ENCODE measurements around the gene LMOD3. TPM values are rescaled to one million over a fixed set of nuclear protein-coding genes. Genes with fewer than 3 reads are reported as not detected.

LMOD3 gene
- total RNA-seq, 2 donors from 2014 or later: 0.11 TPM; not detected in 1

- H3K27me3 ChIP-seq: no peaks in the 10 kb centered on the region
- no peak for DNase-seq
- H3K9ac ChIP-seq (ENCODE audit: low read depth in 2 of 2, low read length in 2 of 2): no peak overlapping the region
- no peak overlapping the region for H3K4me3 ChIP-seq
- intact Hi-C loops (cut with DNase I): no loop called here
- no peak overlapping the region for H3K27ac ChIP-seq
- H3K36me3 ChIP-seq: no peaks in the 10 kb centered on the region
- no peaks in the 10 kb centered on the region for H3K9me3 ChIP-seq
- TF ChIP-seq, protein P1, sequence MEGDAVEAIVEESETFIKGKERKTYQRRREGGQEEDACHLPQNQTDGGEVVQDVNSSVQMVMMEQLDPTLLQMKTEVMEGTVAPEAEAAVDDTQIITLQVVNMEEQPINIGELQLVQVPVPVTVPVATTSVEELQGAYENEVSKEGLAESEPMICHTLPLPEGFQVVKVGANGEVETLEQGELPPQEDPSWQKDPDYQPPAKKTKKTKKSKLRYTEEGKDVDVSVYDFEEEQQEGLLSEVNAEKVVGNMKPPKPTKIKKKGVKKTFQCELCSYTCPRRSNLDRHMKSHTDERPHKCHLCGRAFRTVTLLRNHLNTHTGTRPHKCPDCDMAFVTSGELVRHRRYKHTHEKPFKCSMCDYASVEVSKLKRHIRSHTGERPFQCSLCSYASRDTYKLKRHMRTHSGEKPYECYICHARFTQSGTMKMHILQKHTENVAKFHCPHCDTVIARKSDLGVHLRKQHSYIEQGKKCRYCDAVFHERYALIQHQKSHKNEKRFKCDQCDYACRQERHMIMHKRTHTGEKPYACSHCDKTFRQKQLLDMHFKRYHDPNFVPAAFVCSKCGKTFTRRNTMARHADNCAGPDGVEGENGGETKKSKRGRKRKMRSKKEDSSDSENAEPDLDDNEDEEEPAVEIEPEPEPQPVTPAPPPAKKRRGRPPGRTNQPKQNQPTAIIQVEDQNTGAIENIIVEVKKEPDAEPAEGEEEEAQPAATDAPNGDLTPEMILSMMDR (IDR thresholded peaks at IDR 0.05): no peak
- no peaks in the 10 kb centered on the region for H3K4me1 ChIP-seq
Measured at GRCh38 chr3:69145688-69146087, 23.3 kb upstream of the LMOD3 start.

DNA sequence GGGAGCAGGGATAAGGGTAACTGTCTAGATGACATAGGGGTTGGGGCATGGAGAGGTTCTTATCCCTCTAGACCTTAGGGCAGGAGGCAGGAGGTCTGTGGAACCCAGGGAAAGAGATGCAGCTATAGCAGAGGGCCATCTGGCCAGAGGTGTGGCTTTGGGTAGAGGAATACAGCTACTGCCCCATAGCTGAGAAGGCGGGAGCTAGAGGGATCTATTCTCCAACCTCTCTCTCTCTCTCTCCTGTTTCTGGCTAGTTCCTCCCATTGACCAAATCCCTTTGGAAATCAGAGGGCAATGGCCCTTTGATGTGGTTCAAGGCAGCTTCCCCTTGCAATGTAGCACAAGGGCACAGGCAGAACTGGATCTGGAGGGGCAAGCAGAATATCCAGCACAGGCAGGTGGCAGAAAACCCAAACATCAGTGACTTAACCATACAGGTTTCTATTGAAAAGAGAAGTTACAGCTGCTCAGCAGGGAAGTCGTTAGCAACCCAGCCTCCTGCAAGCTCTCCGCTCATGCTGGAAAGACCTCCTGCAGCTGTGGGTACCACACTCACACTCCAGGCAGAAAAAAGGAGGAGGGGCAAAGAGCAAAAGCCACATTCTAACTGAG, 22.3 kb upstream of the LMOD3 start:
- TF ChIP-seq, protein P1 (IDR thresholded peaks at IDR 0.05): no peak
- intact Hi-C loops (cut with DNase I): no loop called here
- H3K4me1 ChIP-seq: no peaks in the 10 kb centered on the region
- no peak for DNase-seq
- no peak overlapping the region for H3K27ac ChIP-seq
- no peaks in the 10 kb centered on the region for H3K36me3 ChIP-seq
- H3K9ac ChIP-seq (ENCODE audit: low read depth in 2 of 2, low read length in 2 of 2): no peak overlapping the region
- H3K4me3 ChIP-seq: no peak overlapping the region
- no peaks in the 10 kb centered on the region for H3K9me3 ChIP-seq
- H3K27me3 ChIP-seq: no peaks in the 10 kb centered on the region

- Histone ChIP-seq H3K4me1 (no peaks in the 10 kb centered on the region), H3K36me3 (no peaks in the 10 kb centered on the region), H3K27me3 (no peaks in the 10 kb centered on the region), H3K9ac (ENCODE audit: low read depth in 2 of 2, low read length in 2 of 2) (no peak overlapping the region), H3K27ac (no peak overlapping the region), H3K4me3 (no peak overlapping the region), H3K9me3 (no peaks in the 10 kb centered on the region)
- DNase-seq: no peak
- TF ChIP-seq, protein P1 (IDR thresholded peaks at IDR 0.05): no peak
- intact Hi-C loops (cut with DNase I): no loop called here
Measured at GRCh38 chr3:69143612-69144011, 21.2 kb upstream of the LMOD3 start.

GRCh38 chr3:69142797-69143454, 20.5 kb upstream of the LMOD3 start:
- no peak overlapping the region for H3K9ac ChIP-seq (ENCODE audit: low read depth in 2 of 2, low read length in 2 of 2)
- H3K27me3 ChIP-seq: no peaks in the 10 kb centered on the region
- H3K36me3 ChIP-seq: no peaks in the 10 kb centered on the region
- no peaks in the 10 kb centered on the region for H3K9me3 ChIP-seq
- H3K4me3 ChIP-seq: no peak overlapping the region
- no peak for DNase-seq
- intact Hi-C loops (cut with DNase I): no loop called here
- H3K4me1 ChIP-seq: no peaks in the 10 kb centered on the region
- H3K27ac ChIP-seq: no peak overlapping the region
- TF ChIP-seq, protein P1 (IDR thresholded peaks at IDR 0.05): no peak

GRCh38 chr3:69142090-69142489, 19.7 kb upstream of the LMOD3 start:
- H3K9me3 ChIP-seq: no peaks in the 10 kb centered on the region
- H3K9ac ChIP-seq (ENCODE audit: low read depth in 2 of 2, low read length in 2 of 2): no peak overlapping the region
- TF ChIP-seq, protein P1 (IDR thresholded peaks at IDR 0.05): no peak
- no peaks in the 10 kb centered on the region for H3K36me3 ChIP-seq
- no peaks in the 10 kb centered on the region for H3K27me3 ChIP-seq
- intact Hi-C loops (cut with DNase I): no loop called here
- DNase-seq: no peak
- no peak overlapping the region for H3K27ac ChIP-seq
- H3K4me1 ChIP-seq: no peaks in the 10 kb centered on the region
- H3K4me3 ChIP-seq: no peak overlapping the region
